Kidney glomerular epithelial cell (primary cell): Measurements from ENCODE around the gene PLXNB1.

ENCODE experiments used
- DNase-seq: peaks from one replicate; lab custom pipeline; 2025; lab: John Stamatoyannopoulos, UW

The PLXNB1 gene

GRCh38 chr3:48419149-48419548 is 10.7 kb downstream of the PLXNB1 start:
- DNase-seq = no peak

GRCh38 chr3:48418651-48419050 is 11.2 kb downstream of the PLXNB1 start:
- DNase-seq = no peak

GRCh38 chr3:48418140-48418539 is 11.7 kb downstream of the PLXNB1 start:
- no peak for DNase-seq

- no peak for DNase-seq
These were observed 12.3 kb downstream of the PLXNB1 start for GRCh38 chr3:48417529-48418108.

GRCh38 chr3:48416546-48416945 is 13.3 kb downstream of the PLXNB1 start:
- DNase-seq = no peak

GRCh38 chr3:48416091-48416505 is 13.8 kb downstream of the PLXNB1 start:
- DNase-seq = no peak

GRCh38 chr3:48415251-48415953 is 14.5 kb downstream of the PLXNB1 start:
- DNase-seq = no peak

GRCh38 chr3:48414376-48415250 is 15.3 kb downstream of the PLXNB1 start:
- DNase-seq = no peak

GRCh38 chr3:48413611-48414010 is 16.3 kb downstream of the PLXNB1 start:
- DNase-seq = no peak

GRCh38 chr3:48413086-48413485 is 16.8 kb downstream of the PLXNB1 start:
- DNase-seq = no peak

GRCh38 chr3:48412375-48413001 is 17.4 kb downstream of the PLXNB1 start:
- no peak for DNase-seq

- DNase-seq = no peak
These were observed 18.1 kb downstream of the PLXNB1 start for GRCh38 chr3:48411606-48412374.

- no peak for DNase-seq
These were observed 18.8 kb downstream of the PLXNB1 start for GRCh38 chr3:48411041-48411588.

- no peak for DNase-seq
These were observed 19.5 kb downstream of the PLXNB1 start for GRCh38 chr3:48410205-48411040.

GRCh38 chr3:48409291-48410201 is 20.3 kb downstream of the PLXNB1 start:
- DNase-seq = no peak

GRCh38 chr3:48408823-48409281 is 21.0 kb downstream of the PLXNB1 start:
- no peak for DNase-seq

- DNase-seq = no peak
These were observed 22.3 kb downstream of the PLXNB1 start for GRCh38 chr3:48407542-48408099.

GRCh38 chr3:48406443-48407431 is 23.1 kb downstream of the PLXNB1 start:
- DNase-seq = no peak
